HAP-1 (cell line): ENCODE measurements around the gene TNIK.
"Not testable (repeated sequence)": the region's sequence is repeated elsewhere in the genome, so short reads cannot be mapped to it uniquely, and the experiment has no call there.

ENCODE experiments used
- DNase-seq, 2 experiments: peaks; one replicate each; pipeline ENCODE4 v3.0.0-alpha.2; 2016 to 2020; ENCODE audit warnings: low spot score in 2 of 2
- H3K27me3 ChIP-seq: fragments of 250-450 bp; sonication (Bioruptor Pico); 2 replicates; pipeline ENCODE4 v1.5.1; 2020; ENCODE audit warnings: low read depth, mild to moderate bottlenecking, moderate library complexity
- H3K36me3 ChIP-seq: fragments of 250-450 bp; sonication (Bioruptor Pico); replicated peaks from 2 replicates; pipeline ENCODE4 v1.5.1; 2020; ENCODE audit warnings: mild to moderate bottlenecking
- H3K4me1 ChIP-seq: fragments of 250-450 bp; sonication (Bioruptor Pico); 2 replicates; pipeline ENCODE4 v1.5.1; 2020; ENCODE audit warnings: mild to moderate bottlenecking
- H3K4me3 ChIP-seq: fragments of 250-450 bp; sonication (Bioruptor Pico); 2 replicates; pipeline ENCODE4 v1.5.1; 2020; ENCODE audit warnings: mild to moderate bottlenecking, moderate library complexity
- H3K9me3 ChIP-seq: fragments of 250-450 bp; sonication (Bioruptor Pico); 2 replicates; pipeline ENCODE4 v1.5.1; 2020; ENCODE audit warnings: mild to moderate bottlenecking, moderate library complexity
- in situ Hi-C: fragments of 300-500 bp; cut with MboI; formaldehyde crosslinking; loops from 3 replicates; pipeline ENCODE4 v1.14.3; 2020; ENCODE audit warnings: low sequenced_read_pairs, inconsistent platforms, mixed read lengths

Gene TNIK

DNA sequence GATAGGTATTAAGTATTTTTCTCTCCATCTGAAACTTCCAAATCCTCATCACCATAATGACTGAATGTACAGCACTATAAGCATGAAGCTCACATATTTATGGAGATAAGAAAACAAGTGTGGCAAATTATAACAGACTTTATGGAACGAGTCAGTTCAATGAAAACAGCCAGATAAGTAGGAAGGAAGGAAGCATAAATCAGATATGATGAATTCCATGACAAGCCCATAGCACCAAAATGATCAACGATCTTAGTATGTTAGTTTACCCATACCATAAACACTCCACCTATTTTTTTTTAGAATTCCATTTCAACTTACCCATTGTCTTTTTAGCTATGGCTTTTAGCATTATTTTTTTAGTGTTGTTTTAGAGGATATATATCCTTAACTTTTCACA is 169.5 kb downstream of the TNIK start:
- no peak for DNase-seq
- in situ Hi-C loops, result no loop called here
- Histone ChIP-seq H3K4me1 (no peaks in the 10 kb centered on the region), H3K4me3 (no peak overlapping the region), H3K36me3 (no peaks in the 10 kb centered on the region), H3K27me3 (no peaks in the 10 kb centered on the region), H3K9me3 (no peaks in the 10 kb centered on the region)

DNA sequence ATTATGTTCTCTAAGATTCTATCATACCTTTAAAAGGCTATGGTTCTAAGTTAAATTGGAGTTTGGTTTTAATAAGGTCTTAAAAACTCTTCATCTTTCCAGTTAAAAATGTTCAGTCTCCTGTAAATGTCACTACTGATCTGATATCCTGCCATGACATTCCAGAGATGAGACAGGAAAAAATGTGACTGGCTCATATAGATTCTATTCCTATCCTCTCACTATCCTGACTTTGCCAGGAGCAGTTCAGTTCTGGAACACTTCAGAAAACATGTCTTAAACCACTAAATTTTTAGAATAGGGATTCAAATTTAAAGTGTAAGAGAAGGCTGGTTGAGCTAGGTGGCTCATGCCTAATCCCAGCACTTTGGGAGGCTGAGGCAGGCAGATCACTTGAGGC is 170.9 kb downstream of the TNIK start:
- H3K4me1 ChIP-seq, result no peaks in the 10 kb centered on the region

DNA sequence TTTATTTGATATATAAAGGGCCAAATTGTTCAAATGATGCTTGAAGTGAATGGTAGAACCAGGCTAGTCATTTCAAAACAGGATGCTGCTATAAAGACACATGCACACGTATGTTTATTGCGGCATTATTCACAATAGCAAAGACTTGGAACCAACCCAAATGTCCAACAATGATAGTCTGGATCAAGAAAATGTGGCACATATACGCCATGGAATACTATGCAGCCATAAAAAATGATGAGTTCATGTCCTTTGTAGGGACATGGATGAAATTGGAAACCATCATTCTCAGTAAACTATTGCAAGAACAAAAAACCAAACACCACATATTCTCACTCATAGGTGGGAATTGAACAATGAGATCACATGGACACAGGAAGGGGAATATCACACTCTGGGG is 172.4 kb downstream of the TNIK start:
- DNase-seq, H3K27me3 ChIP-seq, H3K36me3 ChIP-seq, H3K4me3 ChIP-seq, H3K4me1 ChIP-seq, H3K9me3 ChIP-seq, in situ Hi-C loops: not testable (repeated sequence)

More for the DNA sequence above, 170.9 kb downstream of the TNIK start:
- Histone ChIP-seq H3K9me3 (no peaks in the 10 kb centered on the region), H3K36me3 (no peaks in the 10 kb centered on the region), H3K4me3 (no peak overlapping the region), H3K27me3 (no peaks in the 10 kb centered on the region)
- no peak for DNase-seq
- in situ Hi-C loops, result no loop called here

DNA sequence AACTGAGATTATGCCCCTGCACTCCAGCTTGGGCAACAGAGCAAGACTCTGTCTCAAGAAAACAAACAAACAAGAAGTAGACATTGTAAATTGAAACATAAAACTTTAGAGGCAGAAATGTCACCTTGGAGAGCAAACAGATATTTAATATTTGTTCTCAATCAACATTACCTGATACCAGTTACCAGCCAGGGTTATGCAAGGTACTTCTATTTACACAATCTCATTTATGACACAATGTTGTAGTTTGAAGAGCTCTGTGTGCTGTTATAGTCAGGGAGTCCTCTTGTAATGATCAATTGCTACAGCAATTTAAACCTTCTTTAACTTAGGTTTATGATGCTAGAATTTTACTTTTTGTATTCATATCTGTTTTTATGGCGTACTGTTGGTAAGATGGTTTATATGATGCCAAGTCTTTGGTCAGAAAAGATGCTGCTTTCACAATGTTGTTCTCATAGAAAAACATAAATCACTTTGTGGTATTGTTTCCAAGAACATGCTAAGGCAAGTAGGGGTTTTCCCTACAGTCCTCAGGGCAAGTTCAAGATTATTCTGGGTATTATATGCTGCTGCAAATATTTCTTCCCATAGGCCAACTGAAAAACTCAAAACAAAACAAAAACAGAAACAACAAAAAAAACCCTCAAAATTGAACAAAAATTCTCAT is 173.5 kb downstream of the TNIK start:
- no peak for DNase-seq
- no peaks in the 10 kb centered on the region for H3K36me3 ChIP-seq
- in situ Hi-C loops, result no loop called here
- H3K4me1 ChIP-seq, result no peaks in the 10 kb centered on the region
- H3K4me3 ChIP-seq, result no peak overlapping the region
- no peaks in the 10 kb centered on the region for H3K9me3 ChIP-seq
- H3K27me3 ChIP-seq, result no peaks in the 10 kb centered on the region

DNA sequence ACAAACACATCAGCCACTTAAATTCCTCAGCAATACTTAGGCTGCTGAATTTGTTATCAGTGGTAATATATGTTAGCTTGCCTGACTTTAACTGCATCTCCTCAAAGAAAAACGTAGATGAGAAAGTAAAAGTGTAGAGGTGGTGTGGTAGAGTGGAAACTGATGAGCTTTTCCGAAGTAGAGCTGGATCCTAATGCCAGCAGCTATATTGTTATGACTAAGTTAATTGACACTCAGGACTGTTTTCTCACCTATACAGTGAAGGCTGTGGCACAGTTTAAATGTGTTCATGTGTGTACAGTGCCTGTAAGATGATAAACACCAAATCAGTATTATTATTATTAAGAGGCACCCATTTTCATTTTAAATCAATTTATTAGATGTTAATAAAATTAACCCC is 174.9 kb downstream of the TNIK start:
- no peak for DNase-seq
- H3K9me3 ChIP-seq, result no peaks in the 10 kb centered on the region
- no peak overlapping the region for H3K4me3 ChIP-seq
- no peaks in the 10 kb centered on the region for H3K27me3 ChIP-seq
- no peaks in the 10 kb centered on the region for H3K36me3 ChIP-seq
- in situ Hi-C loops, result no loop called here
- H3K4me1 ChIP-seq, result no peaks in the 10 kb centered on the region

GRCh38 chr3:171284308-171285075 is 175.7 kb downstream of the TNIK start:
- H3K36me3 ChIP-seq, result no peaks in the 10 kb centered on the region
- in situ Hi-C loops, result no loop called here
- no peaks in the 10 kb centered on the region for H3K9me3 ChIP-seq
- H3K27me3 ChIP-seq, result no peaks in the 10 kb centered on the region
- no peaks in the 10 kb centered on the region for H3K4me1 ChIP-seq
- no peak overlapping the region for H3K4me3 ChIP-seq
- DNase-seq, result no peak

GRCh38 chr3:171283848-171284222 is 176.4 kb downstream of the TNIK start:
- Histone ChIP-seq H3K4me3 (no peak overlapping the region), H3K27me3 (no peaks in the 10 kb centered on the region), H3K4me1 (no peaks in the 10 kb centered on the region), H3K9me3 (no peaks in the 10 kb centered on the region), H3K36me3 (no peaks in the 10 kb centered on the region)
- in situ Hi-C loops, result no loop called here
- DNase-seq, result no peak

- no peaks in the 10 kb centered on the region for H3K36me3 ChIP-seq
- no peaks in the 10 kb centered on the region for H3K27me3 ChIP-seq
- no peak for DNase-seq
- no peaks in the 10 kb centered on the region for H3K4me1 ChIP-seq
- H3K4me3 ChIP-seq, result no peak overlapping the region
- no peaks in the 10 kb centered on the region for H3K9me3 ChIP-seq
- in situ Hi-C loops, result no loop called here
Measured at GRCh38 chr3:171283183-171283847, 176.9 kb downstream of the TNIK start.

DNA sequence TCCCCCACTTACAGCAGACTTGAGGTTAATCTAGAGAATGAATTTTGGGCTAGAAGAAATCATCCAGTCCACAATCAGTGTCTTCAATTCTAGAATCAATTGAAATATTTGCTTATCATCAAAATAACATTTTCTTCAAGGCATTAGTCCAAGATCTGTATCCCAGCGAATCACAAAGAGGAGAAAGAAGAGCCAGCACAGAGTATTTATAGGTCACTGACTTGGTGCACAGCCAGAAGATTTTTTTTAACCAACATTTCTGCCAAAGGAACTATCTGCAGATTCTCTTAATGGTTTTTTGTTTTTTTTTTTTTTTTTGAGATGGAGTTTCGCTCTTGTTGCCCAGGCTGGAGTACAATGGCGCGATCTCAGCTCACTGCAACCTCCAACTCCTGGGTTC is 178.2 kb downstream of the TNIK start:
- DNase-seq, result no peak
- in situ Hi-C loops, result no loop called here
- Histone ChIP-seq H3K9me3 (no peaks in the 10 kb centered on the region), H3K27me3 (no peaks in the 10 kb centered on the region), H3K36me3 (no peaks in the 10 kb centered on the region), H3K4me1 (no peaks in the 10 kb centered on the region), H3K4me3 (no peak overlapping the region)

DNA sequence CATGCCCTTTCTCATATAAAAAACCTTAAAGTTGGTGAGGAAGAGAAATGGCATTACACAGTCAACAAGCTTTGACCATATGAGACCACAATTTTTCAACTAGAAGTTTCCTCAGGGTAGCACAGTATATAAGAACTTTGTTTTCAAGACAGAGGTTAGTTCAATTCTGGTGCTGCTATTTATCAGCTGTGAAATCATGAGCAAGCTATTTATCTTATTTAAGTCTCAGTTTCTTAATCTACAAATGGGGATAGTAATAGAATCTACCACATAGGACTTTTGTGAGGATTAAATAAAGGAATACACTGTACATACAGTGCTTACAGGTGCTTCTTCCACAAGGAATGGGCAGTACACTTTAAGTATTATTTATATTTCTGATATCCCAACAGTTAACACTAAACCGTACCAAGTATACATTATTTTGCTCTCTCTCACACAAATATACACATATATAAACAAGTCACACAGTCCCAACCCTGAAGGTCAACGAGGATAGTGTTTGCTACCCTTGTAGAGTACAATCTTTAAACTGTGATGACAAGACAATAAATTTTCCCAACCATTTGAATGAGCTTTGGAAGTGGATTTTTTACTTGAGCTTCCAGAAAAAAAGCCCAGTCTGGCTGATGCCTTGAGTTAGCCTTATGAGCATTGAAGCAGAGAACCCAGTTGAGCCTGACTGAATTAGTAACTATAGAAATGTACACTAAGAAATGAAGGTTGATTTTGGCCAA is 178.8 kb downstream of the TNIK start:
- Histone ChIP-seq H3K36me3 (no peaks in the 10 kb centered on the region), H3K27me3 (no peaks in the 10 kb centered on the region), H3K4me3 (no peak overlapping the region), H3K4me1 (no peaks in the 10 kb centered on the region), H3K9me3 (no peaks in the 10 kb centered on the region)
- no peak for DNase-seq
- in situ Hi-C loops, result no loop called here

GRCh38 chr3:171279972-171280371 is 180.2 kb downstream of the TNIK start:
- no peak overlapping the region for H3K4me3 ChIP-seq
- no peaks in the 10 kb centered on the region for H3K27me3 ChIP-seq
- H3K36me3 ChIP-seq, result no peaks in the 10 kb centered on the region
- no peaks in the 10 kb centered on the region for H3K4me1 ChIP-seq
- in situ Hi-C loops, result no loop called here
- DNase-seq, result no peak
- no peaks in the 10 kb centered on the region for H3K9me3 ChIP-seq

- no peaks in the 10 kb centered on the region for H3K27me3 ChIP-seq
- no peak overlapping the region for H3K4me3 ChIP-seq
- in situ Hi-C loops, result no loop called here
- no peaks in the 10 kb centered on the region for H3K36me3 ChIP-seq
- H3K9me3 ChIP-seq, result no peaks in the 10 kb centered on the region
- DNase-seq, result no peak
- no peaks in the 10 kb centered on the region for H3K4me1 ChIP-seq
Measured at GRCh38 chr3:171278299-171278590, 182.0 kb downstream of the TNIK start.

GRCh38 chr3:171277456-171278298 is 182.5 kb downstream of the TNIK start:
- Histone ChIP-seq H3K36me3 (no peaks in the 10 kb centered on the region), H3K4me1 (no peaks in the 10 kb centered on the region), H3K4me3 (no peak overlapping the region), H3K9me3 (no peaks in the 10 kb centered on the region), H3K27me3 (no peaks in the 10 kb centered on the region)
- in situ Hi-C loops, result no loop called here
- no peak for DNase-seq
